ENCODE results near the gene KMT2B.
A peak's percentile ranks its signal among the peaks of the same experiment; 100 is the strongest.
"Not testable (repeated sequence)": the region's sequence is repeated elsewhere in the genome, so short reads cannot be mapped to it uniquely, and the experiment has no call there.

KMT2B gene, protein sequence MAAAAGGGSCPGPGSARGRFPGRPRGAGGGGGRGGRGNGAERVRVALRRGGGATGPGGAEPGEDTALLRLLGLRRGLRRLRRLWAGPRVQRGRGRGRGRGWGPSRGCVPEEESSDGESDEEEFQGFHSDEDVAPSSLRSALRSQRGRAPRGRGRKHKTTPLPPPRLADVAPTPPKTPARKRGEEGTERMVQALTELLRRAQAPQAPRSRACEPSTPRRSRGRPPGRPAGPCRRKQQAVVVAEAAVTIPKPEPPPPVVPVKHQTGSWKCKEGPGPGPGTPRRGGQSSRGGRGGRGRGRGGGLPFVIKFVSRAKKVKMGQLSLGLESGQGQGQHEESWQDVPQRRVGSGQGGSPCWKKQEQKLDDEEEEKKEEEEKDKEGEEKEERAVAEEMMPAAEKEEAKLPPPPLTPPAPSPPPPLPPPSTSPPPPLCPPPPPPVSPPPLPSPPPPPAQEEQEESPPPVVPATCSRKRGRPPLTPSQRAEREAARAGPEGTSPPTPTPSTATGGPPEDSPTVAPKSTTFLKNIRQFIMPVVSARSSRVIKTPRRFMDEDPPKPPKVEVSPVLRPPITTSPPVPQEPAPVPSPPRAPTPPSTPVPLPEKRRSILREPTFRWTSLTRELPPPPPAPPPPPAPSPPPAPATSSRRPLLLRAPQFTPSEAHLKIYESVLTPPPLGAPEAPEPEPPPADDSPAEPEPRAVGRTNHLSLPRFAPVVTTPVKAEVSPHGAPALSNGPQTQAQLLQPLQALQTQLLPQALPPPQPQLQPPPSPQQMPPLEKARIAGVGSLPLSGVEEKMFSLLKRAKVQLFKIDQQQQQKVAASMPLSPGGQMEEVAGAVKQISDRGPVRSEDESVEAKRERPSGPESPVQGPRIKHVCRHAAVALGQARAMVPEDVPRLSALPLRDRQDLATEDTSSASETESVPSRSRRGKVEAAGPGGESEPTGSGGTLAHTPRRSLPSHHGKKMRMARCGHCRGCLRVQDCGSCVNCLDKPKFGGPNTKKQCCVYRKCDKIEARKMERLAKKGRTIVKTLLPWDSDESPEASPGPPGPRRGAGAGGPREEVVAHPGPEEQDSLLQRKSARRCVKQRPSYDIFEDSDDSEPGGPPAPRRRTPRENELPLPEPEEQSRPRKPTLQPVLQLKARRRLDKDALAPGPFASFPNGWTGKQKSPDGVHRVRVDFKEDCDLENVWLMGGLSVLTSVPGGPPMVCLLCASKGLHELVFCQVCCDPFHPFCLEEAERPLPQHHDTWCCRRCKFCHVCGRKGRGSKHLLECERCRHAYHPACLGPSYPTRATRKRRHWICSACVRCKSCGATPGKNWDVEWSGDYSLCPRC (N-terminal part only)

DNA sequence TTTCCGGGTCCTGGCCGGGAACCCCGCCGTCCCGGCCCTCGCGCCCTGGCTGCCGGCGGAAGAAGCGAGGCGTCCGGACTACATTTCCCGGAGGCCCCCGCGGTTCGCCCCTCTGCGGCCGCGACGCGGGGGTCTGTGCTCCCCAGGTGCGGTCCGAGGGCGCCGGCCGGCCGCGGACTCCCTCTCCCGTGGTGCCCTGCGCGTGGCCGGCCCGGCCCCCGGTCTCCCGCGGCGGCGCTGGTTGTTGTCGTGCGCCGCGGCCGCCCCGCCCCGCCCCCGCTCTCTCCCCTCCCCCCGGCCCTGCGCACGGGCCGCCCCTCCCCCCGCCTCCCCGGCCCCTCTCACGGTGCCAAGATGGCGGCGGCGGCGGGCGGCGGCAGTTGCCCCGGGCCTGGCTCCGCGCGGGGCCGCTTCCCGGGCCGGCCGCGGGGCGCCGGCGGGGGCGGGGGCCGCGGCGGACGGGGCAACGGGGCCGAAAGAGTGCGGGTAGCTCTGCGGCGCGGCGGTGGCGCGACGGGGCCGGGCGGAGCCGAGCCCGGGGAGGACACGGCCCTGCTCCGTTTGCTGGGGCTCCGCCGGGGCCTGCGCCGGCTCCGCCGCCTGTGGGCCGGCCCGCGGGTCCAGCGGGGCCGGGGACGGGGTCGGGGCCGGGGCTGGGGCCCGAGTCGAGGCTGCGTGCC lies at the start of gene KMT2B:
Gene KMT2B (plus strand): TSS at position 339 of the 680 bp plus-strand sequence. CDS start 16 bp downstream, at position 355.
- DNase-seq, result peak; percentile 93 to 95

DNA sequence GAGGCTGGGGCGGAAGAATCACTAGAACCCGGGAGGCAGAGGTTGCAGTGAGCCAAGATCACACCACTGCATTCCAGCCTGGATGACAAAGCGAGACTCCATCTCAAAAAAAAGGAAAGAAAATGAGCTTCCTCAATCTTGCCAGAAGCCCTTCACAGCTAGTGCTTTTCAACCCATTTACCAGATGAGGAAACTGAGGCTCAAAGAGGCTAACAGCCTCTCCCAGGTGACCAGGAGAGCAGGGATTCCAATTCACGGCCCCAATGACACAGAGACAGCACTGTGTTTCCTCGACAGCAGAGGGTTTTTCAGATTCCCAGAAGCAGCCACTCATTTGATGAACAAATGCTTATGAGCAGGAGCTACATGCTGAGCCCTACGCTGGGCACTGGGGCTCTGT lies 48.2 kb upstream of the KMT2B start:
- no peak for DNase-seq

- no peak for DNase-seq
These were observed 47.8 kb upstream of the KMT2B start for GRCh38 chr19:35669974-35670373.

DNA sequence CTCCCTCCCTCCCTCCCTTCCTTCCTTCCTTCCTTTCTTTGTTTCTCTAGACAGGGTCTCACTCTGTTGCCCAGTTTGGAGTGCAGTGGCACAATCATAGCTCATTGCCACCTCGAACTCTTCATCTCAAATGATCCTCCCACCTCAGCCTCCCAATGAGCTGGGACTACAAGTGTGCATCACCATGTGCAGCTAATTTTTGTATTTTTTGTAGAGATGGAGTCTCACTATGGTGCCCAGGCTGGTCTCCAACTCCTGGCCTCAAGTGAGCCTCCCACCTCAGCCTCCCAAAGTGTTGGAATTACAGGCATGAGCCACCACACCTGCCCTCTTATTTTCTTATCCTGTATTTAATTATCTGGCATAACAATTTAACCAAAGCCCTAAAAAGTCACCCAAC lies 47.1 kb upstream of the KMT2B start:
- DNase-seq, result no peak

DNA sequence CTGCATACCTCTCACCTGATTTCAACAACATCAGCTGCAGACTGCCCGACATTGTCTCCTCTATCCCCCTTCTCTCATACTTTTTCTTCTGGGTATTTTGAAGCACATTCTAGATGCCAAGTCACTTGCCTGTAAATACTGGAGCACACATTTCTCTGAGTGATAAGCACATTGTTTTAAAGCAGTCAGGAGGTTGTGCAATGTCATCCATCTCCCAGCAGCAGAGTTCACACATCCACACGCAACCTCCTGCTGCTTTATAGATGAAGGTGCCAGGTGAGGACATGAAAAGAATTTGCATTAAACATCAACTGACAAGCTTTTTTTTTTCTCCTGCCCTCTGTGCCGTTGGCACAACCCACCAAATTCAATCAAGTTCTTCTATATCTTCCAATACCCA lies 46.0 kb upstream of the KMT2B start:
- DNase-seq, result no peak

DNA sequence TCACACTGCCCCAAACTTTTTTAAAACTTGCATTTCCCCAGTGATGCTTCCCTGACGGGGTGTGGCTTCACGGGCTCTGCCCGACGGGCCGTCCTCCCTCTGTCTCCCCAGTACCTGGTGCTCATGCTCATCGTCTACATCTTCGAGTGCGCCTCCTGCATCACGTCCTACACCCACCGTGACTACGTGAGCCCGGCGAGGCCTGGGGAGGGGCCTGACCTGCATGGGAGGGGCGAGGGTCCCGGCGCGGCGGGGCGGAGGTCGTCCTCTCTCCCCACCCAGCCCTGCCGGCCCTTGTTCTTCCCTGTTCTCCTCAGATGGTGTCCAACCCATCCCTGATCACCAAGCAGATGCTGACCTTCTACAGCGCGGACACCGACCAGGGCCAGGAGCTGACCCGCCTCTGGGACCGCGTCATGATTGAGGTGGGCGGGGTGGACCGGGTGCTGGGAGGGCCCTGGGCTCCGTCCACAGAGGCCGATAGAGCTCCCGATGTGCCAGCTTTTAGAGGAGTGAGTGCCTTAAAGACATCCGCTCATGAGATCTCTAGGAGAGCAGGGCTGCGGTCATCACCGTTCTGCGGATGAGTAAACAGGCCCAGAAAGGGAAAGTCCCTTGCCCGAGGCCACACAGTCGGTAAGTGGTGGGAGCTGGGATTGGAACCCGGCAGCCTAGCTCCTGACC lies 44.5 kb upstream of the KMT2B start:
- no peak for DNase-seq

DNA sequence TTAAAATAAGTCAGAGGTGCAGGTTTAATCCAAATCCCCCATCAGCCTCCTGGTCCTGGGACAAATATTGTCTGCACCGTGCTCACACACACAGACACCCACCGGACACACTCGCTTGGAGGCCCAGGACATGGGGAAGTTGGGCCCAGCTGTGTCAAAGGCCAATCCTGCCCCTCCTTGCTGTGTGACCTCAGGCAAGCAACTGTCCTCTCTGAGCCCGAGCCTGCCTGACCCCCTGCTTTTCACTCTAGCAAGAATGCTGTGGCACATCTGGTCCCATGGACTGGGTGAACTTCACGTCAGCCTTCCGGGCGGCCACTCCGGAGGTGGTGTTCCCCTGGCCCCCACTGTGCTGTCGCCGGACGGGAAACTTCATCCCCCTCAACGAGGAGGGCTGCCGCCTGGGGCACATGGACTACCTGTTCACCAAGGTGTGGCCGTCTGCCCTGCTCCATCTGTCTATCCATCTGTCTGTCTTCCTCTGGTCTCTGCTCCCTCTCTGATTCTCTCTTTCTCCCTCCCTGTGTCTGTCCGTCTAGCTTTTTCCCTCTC lies 42.1 kb upstream of the KMT2B start:
- DNase-seq, result no peak

- no peak for DNase-seq
These were observed 28.0 kb upstream of the KMT2B start for GRCh38 chr19:35689836-35690235.

GRCh38 chr19:35691106-35691505 lies 26.7 kb upstream of the KMT2B start:
- DNase-seq, result not testable (repeated sequence)

GRCh38 chr19:35692010-35692409 lies 25.8 kb upstream of the KMT2B start:
- DNase-seq, result no peak

GRCh38 chr19:35693422-35693821 lies 24.4 kb upstream of the KMT2B start:
- DNase-seq, result no peak

GRCh38 chr19:35693835-35694599 lies 23.8 kb upstream of the KMT2B start:
- DNase-seq, result peak; percentile 69 to 85

DNA sequence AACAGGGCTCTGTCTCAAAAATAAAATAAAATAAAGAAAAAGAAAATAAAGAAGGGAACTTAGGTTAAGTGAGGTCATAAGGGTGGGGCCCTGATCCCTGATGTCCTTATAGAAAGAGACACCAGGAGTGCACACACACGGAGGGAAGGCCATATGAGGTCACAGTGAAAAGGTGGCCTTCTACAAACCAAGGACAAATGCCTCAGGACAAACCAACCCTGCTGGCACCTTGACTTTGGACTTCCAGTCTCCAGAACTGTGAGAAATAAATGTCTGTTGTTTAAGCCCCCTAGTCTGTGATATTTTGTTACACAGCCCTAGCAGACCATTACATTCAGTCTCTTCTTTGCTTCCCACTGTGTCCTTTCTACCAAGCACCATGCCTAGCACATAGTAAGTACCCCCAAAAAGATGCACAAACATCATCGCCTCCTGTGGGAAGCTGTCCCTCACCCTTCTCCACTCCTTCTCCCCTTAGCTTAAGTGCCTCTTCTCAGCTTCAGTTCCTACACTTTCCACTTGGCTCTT lies 21.8 kb upstream of the KMT2B start:
- no peak for DNase-seq

- no peak for DNase-seq
These were observed 21.0 kb upstream of the KMT2B start for GRCh38 chr19:35696835-35697234.

DNA sequence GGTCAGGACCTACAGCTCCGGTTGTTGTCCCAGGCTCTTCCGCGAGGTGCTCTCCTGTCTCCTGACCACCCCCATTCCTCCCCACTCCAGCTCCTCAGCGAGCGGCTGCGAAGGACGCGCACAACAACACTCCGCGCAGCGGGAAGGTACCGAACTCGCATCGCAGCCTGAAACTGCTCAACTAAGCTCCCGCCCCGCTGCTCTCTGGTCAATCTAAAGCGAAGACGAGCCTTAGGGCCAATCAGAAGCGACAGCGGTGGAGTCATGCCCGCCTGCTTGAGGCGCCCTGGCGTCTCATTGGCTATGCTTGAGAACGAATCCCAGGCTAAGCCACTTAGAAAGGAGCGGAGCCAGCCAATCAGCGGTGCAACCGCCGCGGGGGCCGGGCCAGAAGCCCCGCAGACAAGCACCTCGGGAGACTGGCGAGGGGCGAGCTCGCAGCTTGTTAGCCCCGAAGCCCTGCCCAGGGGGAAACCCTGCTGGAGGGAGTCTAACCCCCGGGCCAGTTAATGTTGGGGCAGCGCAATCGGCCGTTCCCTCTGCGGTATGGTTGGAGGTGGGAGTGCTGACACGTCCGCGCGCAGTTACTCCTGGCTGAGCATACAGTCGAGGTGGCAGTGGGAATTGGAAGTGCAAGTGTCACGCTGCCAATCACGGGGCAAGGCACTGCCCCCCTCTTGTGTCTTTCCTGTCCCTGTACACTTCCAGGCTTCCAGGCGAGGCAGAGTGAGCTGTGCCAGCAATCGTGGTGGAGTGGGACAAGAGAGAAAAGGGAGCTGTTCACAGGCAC lies 15.4 kb upstream of the KMT2B start:
- peak; percentile 98 to 99 for DNase-seq

DNA sequence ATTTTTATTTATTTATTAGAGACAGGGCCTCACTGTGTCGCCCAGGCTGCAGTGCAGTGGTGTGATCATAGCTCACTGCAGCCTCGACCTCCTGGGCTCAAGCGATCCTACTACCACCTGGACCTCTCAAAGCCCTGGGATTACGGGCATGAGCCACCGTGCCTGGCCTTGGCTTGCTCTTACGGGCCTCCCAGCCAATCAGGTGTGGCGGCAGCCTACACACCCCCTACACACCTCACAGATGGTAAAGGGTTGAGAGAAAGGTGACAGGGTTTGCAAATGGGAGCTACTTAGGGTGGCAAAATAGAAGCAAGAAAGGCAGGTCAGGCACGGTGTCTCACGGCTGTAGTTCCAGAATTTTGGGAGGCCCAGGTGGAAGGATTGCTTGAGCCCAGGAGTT lies 14.5 kb upstream of the KMT2B start:
- DNase-seq, result no peak

DNA sequence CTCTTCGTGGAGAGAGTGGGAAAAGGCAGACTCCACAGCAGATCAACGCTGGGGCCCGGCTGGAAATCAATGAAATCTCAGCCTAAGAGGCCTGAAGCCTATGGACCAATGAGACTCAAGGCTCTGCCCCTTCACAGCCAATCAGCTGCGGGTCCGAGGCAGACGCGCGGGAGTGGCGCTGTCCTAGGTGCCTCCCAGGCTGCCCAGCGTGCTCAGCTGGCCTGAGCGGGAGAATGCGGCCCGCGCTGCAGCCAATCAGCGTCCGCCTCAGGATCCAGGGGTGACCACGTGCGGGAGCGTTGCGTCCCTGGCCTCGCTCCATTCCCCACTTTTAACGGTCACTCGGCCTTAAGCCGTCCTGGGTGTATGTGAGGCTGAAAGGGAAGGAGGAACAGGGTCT lies 13.6 kb upstream of the KMT2B start, which contains the start of gene ZBTB32:
Gene ZBTB32 (plus strand): TSS at position 341 of the 400 bp plus-strand sequence. CDS start 10,069 bp downstream, outside the sequence.
- DNase-seq, result no peak

GRCh38 chr19:35708391-35708790 lies 9.4 kb upstream of the KMT2B start:
- DNase-seq, result no peak

Measured in SHP77 (cell line).